ENCODE data around the gene GPR173. TPM values are rescaled to one million over a fixed set of nuclear protein-coding genes. Genes with fewer than 3 reads are reported as not detected.

Gene GPR173
- total and polyA plus RNA-seq, 2 of the 8 experiments (the other 6 are each of a cell fraction or from before 2014, with no cell fraction given) = 7.0 to 11.3 TPM

DNA sequence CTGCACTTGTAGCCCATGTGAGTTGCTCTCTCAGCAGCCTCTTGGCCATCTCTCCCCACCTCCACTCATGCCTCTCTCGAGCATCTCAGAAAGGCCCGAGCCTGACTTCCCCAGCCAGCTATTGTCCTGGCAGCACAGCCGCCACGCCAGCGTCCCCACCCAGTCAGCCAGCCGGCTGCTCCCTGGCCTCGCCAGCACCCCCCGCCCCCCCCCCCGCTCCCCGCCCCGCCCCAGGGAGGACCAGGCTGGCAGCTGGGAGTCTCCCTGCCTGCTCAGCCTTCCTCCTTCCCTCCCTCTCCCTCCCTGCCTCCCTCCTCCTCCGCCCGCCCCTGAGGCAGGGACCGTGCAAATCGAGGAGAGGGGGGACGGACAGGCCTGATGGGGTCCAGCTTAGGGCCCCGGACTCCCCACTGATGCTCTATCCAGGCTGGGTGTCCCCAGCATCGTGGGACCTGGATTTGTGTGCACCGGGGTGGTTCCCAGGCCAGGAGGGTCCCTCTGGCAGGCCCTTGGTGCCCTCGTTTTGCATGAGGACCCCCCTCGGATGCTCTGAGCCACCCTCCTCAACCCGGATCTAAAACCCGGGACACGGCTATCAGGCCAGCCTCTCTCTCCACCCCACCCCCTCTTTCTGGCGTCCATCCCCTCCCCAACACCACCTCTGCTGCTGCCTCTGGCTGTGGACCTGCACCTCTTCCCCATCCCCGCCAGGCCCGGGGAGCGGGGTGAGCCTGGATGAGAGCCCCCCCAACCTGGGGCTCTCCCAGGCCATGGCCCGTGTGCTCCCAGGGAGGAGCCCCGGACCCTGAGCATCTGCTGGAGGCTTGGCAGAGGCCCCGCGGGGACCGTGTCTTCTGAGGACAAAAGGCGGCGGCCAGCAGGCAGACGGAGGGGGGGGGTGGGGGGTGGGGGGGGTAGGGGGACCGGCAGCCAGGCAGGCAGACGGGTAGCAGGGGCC is at the start of gene GPR173 (continued):
- TF ChIP-seq, protein P1, sequence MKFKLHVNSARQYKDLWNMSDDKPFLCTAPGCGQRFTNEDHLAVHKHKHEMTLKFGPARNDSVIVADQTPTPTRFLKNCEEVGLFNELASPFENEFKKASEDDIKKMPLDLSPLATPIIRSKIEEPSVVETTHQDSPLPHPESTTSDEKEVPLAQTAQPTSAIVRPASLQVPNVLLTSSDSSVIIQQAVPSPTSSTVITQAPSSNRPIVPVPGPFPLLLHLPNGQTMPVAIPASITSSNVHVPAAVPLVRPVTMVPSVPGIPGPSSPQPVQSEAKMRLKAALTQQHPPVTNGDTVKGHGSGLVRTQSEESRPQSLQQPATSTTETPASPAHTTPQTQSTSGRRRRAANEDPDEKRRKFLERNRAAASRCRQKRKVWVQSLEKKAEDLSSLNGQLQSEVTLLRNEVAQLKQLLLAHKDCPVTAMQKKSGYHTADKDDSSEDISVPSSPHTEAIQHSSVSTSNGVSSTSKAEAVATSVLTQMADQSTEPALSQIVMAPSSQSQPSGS (IDR thresholded peaks at IDR 0.05; ENCODE audit: low read length) = no peak
- 0 out of 2 replicates have a peak, but pooled peaks have one; percentile 14 for TF ChIP-seq SP1 (IDR thresholded peaks at IDR 0.05; ENCODE audit: low read depth, low read length)
- TF ChIP-seq, protein P2, sequence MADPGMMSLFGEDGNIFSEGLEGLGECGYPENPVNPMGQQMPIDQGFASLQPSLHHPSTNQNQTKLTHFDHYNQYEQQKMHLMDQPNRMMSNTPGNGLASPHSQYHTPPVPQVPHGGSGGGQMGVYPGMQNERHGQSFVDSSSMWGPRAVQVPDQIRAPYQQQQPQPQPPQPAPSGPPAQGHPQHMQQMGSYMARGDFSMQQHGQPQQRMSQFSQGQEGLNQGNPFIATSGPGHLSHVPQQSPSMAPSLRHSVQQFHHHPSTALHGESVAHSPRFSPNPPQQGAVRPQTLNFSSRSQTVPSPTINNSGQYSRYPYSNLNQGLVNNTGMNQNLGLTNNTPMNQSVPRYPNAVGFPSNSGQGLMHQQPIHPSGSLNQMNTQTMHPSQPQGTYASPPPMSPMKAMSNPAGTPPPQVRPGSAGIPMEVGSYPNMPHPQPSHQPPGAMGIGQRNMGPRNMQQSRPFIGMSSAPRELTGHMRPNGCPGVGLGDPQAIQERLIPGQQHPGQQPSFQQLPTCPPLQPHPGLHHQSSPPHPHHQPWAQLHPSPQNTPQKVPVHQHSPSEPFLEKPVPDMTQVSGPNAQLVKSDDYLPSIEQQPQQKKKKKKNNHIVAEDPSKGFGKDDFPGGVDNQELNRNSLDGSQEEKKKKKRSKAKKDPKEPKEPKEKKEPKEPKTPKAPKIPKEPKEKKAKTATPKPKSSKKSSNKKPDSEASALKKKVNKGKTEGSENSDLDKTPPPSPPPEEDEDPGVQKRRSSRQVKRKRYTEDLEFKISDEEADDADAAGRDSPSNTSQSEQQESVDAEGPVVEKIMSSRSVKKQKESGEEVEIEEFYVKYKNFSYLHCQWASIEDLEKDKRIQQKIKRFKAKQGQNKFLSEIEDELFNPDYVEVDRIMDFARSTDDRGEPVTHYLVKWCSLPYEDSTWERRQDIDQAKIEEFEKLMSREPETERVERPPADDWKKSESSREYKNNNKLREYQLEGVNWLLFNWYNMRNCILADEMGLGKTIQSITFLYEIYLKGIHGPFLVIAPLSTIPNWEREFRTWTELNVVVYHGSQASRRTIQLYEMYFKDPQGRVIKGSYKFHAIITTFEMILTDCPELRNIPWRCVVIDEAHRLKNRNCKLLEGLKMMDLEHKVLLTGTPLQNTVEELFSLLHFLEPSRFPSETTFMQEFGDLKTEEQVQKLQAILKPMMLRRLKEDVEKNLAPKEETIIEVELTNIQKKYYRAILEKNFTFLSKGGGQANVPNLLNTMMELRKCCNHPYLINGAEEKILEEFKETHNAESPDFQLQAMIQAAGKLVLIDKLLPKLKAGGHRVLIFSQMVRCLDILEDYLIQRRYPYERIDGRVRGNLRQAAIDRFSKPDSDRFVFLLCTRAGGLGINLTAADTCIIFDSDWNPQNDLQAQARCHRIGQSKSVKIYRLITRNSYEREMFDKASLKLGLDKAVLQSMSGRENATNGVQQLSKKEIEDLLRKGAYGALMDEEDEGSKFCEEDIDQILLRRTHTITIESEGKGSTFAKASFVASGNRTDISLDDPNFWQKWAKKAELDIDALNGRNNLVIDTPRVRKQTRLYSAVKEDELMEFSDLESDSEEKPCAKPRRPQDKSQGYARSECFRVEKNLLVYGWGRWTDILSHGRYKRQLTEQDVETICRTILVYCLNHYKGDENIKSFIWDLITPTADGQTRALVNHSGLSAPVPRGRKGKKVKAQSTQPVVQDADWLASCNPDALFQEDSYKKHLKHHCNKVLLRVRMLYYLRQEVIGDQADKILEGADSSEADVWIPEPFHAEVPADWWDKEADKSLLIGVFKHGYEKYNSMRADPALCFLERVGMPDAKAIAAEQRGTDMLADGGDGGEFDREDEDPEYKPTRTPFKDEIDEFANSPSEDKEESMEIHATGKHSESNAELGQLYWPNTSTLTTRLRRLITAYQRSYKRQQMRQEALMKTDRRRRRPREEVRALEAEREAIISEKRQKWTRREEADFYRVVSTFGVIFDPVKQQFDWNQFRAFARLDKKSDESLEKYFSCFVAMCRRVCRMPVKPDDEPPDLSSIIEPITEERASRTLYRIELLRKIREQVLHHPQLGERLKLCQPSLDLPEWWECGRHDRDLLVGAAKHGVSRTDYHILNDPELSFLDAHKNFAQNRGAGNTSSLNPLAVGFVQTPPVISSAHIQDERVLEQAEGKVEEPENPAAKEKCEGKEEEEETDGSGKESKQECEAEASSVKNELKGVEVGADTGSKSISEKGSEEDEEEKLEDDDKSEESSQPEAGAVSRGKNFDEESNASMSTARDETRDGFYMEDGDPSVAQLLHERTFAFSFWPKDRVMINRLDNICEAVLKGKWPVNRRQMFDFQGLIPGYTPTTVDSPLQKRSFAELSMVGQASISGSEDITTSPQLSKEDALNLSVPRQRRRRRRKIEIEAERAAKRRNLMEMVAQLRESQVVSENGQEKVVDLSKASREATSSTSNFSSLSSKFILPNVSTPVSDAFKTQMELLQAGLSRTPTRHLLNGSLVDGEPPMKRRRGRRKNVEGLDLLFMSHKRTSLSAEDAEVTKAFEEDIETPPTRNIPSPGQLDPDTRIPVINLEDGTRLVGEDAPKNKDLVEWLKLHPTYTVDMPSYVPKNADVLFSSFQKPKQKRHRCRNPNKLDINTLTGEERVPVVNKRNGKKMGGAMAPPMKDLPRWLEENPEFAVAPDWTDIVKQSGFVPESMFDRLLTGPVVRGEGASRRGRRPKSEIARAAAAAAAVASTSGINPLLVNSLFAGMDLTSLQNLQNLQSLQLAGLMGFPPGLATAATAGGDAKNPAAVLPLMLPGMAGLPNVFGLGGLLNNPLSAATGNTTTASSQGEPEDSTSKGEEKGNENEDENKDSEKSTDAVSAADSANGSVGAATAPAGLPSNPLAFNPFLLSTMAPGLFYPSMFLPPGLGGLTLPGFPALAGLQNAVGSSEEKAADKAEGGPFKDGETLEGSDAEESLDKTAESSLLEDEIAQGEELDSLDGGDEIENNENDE (IDR thresholded peaks at IDR 0.05; ENCODE audit: insufficient replicate concordance, low read length) = no peak
- TF ChIP-seq, protein P3, sequence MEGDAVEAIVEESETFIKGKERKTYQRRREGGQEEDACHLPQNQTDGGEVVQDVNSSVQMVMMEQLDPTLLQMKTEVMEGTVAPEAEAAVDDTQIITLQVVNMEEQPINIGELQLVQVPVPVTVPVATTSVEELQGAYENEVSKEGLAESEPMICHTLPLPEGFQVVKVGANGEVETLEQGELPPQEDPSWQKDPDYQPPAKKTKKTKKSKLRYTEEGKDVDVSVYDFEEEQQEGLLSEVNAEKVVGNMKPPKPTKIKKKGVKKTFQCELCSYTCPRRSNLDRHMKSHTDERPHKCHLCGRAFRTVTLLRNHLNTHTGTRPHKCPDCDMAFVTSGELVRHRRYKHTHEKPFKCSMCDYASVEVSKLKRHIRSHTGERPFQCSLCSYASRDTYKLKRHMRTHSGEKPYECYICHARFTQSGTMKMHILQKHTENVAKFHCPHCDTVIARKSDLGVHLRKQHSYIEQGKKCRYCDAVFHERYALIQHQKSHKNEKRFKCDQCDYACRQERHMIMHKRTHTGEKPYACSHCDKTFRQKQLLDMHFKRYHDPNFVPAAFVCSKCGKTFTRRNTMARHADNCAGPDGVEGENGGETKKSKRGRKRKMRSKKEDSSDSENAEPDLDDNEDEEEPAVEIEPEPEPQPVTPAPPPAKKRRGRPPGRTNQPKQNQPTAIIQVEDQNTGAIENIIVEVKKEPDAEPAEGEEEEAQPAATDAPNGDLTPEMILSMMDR (IDR thresholded peaks at IDR 0.05; ENCODE audit: control extremely low read depth in 1 of 3, insufficient read depth in 1 of 3, low read depth in 1 of 3, low read length in 3 of 3) = no peak
